Vagina (tissue), 2 donors: Measurements from ENCODE around the gene MFSD12. TPM values are rescaled to one million over a fixed set of nuclear protein-coding genes. Genes with fewer than 3 reads are reported as not detected.

Source experiments
- DNase-seq, 2 donors: peaks; one replicate each; pipeline ENCODE4 v3.0.0-alpha.2; 2017; ENCODE audit errors: extremely low spot score in 2 of 2
- H3K27ac ChIP-seq: fragments of 200-600 bp; sonication (generic); one replicate; pipeline ENCODE4 v1.5.1; 2019
- H3K27me3 ChIP-seq: fragments of 200-600 bp; sonication (generic); one replicate; pipeline ENCODE4 v1.5.1; 2019
- H3K36me3 ChIP-seq, 2 donors: fragments of 200-600 bp; sonication (generic); one replicate each; pipeline ENCODE4 v1.5.1; 2017 to 2019
- H3K4me1 ChIP-seq: fragments of 200-600 bp; sonication (generic); one replicate; pipeline ENCODE4 v1.5.1; 2019
- H3K4me3 ChIP-seq, 2 donors: fragments of 200-600 bp; sonication (generic); 1 replicate in 1 of 2; 2 replicates in 1 of 2; pipeline ENCODE4 v1.5.1; 2016 to 2019
- H3K9me3 ChIP-seq: fragments of 200-600 bp; sonication (generic); one replicate; pipeline ENCODE4 v1.5.1; 2019
- POLR2A ChIP-seq, 2 donors: fragments of 450-650 bp; IDR thresholded peaks; one replicate each; pipeline ENCODE4 v1.6.1; 2017; ENCODE audit warnings: antibody characterized with exemption in 2 of 2, mild to moderate bottlenecking in 2 of 2, moderate library complexity in 2 of 2
- POLR2AphosphoS5 ChIP-seq, 2 donors: sonication (generic); formaldehyde crosslinking; IDR thresholded peaks; one replicate each; pipeline ENCODE4 v1.9.0; 2017; ENCODE audit warnings: antibody characterized with exemption in 2 of 2, mild to moderate bottlenecking in 2 of 2, low read depth in 1 of 2; ENCODE audit not compliant: insufficient read depth in 1 of 2
- intact Hi-C: fragments of 100-400 bp; cut with DNase I; formaldehyde crosslinking; loops from one replicate; pipeline ENCODE4 v1.15.1; 2023
- total RNA-seq: library from RNA; depleted of rRNA; stranded (reverse); fragments of >200 nt; gene quantifications from one replicate; pipeline ENCODE4 v1.2.3, GENCODE V29; 2016
- TF ChIP-seq, protein P1 (sequence below), 3 experiments: fragments of 450-650 bp in 2 of 3; fragments of 200-600 bp in 1 of 3; sonication (generic) in 1 of 3; IDR thresholded peaks; one replicate each; pipeline ENCODE4 v1.5.1; 2017 to 2019; ENCODE audit warnings: antibody characterized with exemption in 3 of 3, mild to moderate bottlenecking in 2 of 3, moderate library complexity in 2 of 3

The MFSD12 gene
- total RNA-seq, 1 donor from 2014 or later: 48.4 TPM

DNA sequence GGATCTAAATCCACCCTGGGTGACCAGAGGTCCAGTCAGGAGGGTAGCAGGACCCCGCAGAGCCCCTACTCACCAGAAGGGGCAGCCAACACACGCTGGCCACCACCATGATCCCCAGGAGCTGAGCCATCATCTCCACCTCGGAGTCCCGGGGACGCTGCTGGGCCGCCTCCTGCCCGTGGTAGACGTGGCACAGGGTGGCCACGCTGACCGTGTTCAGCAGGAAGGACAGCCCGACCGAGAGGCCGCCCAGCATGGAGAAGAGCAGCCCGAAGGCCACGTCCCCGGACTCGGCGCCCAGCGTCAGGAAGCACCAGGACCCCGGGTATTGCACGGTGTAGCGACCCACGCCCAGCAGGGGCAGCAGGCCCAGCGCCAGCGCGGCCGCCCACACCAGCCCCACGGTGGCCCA, 42.4 kb upstream of the MFSD12 start:
- DNase-seq: no peak
- H3K4me1 ChIP-seq: peaks cover 15% of the 10 kb centered on the region
- no peak overlapping the region for H3K27ac ChIP-seq
- no peaks in the 10 kb centered on the region for H3K9me3 ChIP-seq
- H3K27me3 ChIP-seq: no peaks in the 10 kb centered on the region
- TF ChIP-seq POLR2AphosphoS5 (IDR thresholded peaks at IDR 0.05; ENCODE audit: insufficient read depth in 1 of 2, low read depth in 1 of 2) (no peak), POLR2A (IDR thresholded peaks at IDR 0.05) (no peak)
- TF ChIP-seq, protein P1, sequence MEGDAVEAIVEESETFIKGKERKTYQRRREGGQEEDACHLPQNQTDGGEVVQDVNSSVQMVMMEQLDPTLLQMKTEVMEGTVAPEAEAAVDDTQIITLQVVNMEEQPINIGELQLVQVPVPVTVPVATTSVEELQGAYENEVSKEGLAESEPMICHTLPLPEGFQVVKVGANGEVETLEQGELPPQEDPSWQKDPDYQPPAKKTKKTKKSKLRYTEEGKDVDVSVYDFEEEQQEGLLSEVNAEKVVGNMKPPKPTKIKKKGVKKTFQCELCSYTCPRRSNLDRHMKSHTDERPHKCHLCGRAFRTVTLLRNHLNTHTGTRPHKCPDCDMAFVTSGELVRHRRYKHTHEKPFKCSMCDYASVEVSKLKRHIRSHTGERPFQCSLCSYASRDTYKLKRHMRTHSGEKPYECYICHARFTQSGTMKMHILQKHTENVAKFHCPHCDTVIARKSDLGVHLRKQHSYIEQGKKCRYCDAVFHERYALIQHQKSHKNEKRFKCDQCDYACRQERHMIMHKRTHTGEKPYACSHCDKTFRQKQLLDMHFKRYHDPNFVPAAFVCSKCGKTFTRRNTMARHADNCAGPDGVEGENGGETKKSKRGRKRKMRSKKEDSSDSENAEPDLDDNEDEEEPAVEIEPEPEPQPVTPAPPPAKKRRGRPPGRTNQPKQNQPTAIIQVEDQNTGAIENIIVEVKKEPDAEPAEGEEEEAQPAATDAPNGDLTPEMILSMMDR (IDR thresholded peaks at IDR 0.05): no peak
- H3K36me3 ChIP-seq: no peaks in the 10 kb centered on the region
- intact Hi-C loops: no loop called here
- no peak overlapping the region for H3K4me3 ChIP-seq

DNA sequence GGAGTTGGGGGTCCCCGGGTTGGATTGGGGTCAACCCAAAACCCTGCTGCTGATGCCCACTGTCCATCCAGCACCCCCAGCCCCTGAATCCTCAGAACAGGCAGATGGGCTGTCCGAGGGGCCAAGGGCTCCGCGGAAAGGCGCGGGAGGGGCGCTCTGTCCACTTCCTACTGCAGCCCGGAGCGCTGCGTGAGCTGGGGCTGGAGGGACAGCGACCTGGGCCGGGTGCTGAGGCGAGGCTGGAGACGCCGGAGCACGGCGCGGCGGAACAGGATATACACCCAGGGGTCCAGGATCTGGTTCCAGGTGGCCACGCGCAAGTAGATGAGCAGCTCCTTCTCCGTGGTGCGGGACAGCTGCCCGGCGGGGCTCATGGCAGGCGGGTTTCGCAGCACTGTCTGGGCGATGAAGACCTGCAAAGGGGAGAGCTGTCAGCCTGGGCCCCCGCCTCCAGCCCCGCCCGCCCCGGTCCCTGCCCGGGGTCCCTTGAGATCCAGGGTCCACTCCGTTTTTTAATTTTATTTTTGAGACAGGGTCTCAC, 38.2 kb upstream of the MFSD12 start:
- Histone ChIP-seq H3K27ac (no peak overlapping the region), H3K9me3 (no peaks in the 10 kb centered on the region), H3K27me3 (no peaks in the 10 kb centered on the region), H3K36me3 (no peaks in the 10 kb centered on the region), H3K4me3 (no peak overlapping the region), H3K4me1 (no peaks in the 10 kb centered on the region)
- no peak for TF ChIP-seq POLR2AphosphoS5 (IDR thresholded peaks at IDR 0.05; ENCODE audit: insufficient read depth in 1 of 2, low read depth in 1 of 2)
- TF ChIP-seq, protein P1 (IDR thresholded peaks at IDR 0.05): no peak
- no peak for TF ChIP-seq POLR2A (IDR thresholded peaks at IDR 0.05)
- intact Hi-C loops: no loop called here
- no peak for DNase-seq

DNA sequence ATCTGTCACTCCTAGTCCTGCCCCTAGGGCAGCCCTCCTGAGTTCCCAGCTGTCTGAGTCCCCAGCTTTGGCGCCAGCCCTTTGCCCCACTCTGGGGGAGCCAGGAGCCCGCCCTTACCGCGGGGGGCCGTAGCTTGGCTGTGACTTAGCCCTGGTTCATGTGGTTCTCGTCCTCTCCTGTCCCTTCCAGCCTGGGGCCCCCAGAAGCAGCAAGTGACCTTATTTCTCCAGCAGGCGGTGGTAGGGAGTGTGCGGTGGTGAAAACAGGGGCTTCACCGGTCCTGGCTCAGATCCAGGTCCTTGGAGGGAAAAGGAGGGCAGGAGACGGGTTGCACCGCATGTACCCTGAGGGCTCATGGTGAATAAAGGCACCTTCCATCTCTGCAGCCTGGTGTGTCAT, 35.8 kb upstream of the MFSD12 start:
- Histone ChIP-seq H3K9me3 (no peaks in the 10 kb centered on the region), H3K4me1 (no peaks in the 10 kb centered on the region), H3K27ac (no peak overlapping the region), H3K27me3 (no peaks in the 10 kb centered on the region), H3K36me3 (no peaks in the 10 kb centered on the region), H3K4me3 (no peak overlapping the region)
- no peak for TF ChIP-seq POLR2AphosphoS5 (IDR thresholded peaks at IDR 0.05; ENCODE audit: insufficient read depth in 1 of 2, low read depth in 1 of 2)
- TF ChIP-seq, protein P1 (IDR thresholded peaks at IDR 0.05): no peak
- TF ChIP-seq POLR2A (IDR thresholded peaks at IDR 0.05): no peak
- intact Hi-C loops: no loop called here
- no peak for DNase-seq

DNA sequence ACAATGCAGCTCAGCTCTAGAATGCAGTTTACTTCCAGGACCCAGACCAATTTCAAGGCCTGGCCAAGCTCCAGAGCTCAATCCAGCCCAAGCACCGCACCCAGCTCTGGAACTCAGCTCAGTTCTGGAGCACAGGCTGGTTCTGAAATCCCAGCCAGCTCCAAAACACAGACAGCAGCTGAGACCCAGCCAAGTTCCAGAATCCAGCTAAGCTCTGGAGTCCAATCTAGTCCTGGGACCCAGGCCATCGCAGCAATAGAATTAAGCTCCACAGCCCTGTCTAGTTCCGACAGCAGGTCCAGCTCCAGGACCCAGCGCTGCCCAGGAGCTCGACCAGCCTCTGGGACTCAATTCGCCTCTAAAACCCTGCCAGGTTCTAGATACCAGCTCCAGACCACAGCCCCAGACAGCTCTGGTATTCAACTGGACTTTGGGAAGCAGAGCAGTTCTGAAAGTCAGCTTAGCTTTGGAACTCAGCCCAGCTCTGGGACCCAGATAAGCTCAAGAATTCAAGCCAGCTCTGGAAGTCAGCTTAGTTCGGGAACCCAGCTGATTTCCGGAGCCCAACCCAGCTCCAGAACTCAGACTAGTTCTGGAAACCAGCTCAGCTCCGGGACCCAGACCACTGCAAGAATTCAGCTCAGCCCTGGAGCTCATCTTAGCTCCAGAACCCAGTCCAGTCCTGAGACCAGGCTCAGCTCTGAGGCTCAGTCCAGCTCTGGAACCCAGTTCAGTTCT, 34.7 kb upstream of the MFSD12 start:
- no peak for DNase-seq
- Histone ChIP-seq H3K27me3 (no peaks in the 10 kb centered on the region), H3K4me3 (no peak overlapping the region), H3K36me3 (no peaks in the 10 kb centered on the region), H3K9me3 (no peaks in the 10 kb centered on the region), H3K4me1 (no peaks in the 10 kb centered on the region), H3K27ac (no peak overlapping the region)
- TF ChIP-seq POLR2A (IDR thresholded peaks at IDR 0.05): no peak
- TF ChIP-seq, protein P1 (IDR thresholded peaks at IDR 0.05): no peak
- TF ChIP-seq POLR2AphosphoS5 (IDR thresholded peaks at IDR 0.05; ENCODE audit: insufficient read depth in 1 of 2, low read depth in 1 of 2): no peak
- intact Hi-C loops: no loop called here

DNA sequence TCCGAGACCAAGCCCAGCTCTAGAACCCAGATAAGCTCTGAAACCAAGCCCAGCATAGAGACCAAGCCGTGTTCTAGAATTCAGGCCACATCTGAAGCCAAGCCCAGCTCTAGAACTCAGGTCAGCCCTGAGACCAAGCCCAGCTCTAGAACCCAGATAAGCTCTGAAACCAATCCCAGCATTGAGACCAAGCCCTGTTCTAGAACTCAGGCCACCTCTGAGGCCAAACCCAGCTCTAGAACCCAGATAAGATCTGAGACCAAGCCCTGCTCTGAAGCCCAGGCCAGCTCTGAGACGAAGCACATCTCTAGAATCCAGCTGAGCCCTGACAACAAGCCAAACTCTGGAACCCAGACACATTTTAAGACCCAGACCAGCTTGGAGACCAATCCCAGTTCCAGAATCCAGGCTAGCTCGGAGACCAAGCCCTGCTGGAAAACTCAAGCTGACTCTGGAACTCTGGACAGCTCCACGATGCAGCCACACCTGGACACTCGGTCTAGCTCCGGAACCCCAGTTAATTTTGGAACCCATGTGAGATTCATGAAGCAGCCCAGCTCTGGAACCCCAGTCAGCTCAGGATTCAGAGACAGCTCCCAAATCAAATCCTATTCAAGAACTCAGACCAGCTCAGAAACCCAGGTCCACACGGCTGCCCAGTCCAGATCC, 33.7 kb upstream of the MFSD12 start:
- no peak for TF ChIP-seq POLR2A (IDR thresholded peaks at IDR 0.05)
- TF ChIP-seq POLR2AphosphoS5 (IDR thresholded peaks at IDR 0.05; ENCODE audit: insufficient read depth in 1 of 2, low read depth in 1 of 2): no peak
- TF ChIP-seq, protein P1 (IDR thresholded peaks at IDR 0.05): no peak
- no peak for DNase-seq
- Histone ChIP-seq H3K4me1 (peaks cover 8% of the 10 kb centered on the region), H3K27ac (no peak overlapping the region), H3K4me3 (no peak overlapping the region), H3K27me3 (no peaks in the 10 kb centered on the region), H3K36me3 (no peaks in the 10 kb centered on the region), H3K9me3 (no peaks in the 10 kb centered on the region)
- intact Hi-C loops: no loop called here
